Esophagus squamous epithelium (tissue), 5 donors: ENCODE data around the gene SNPH. TPM values are rescaled to one million over a fixed set of nuclear protein-coding genes. Genes with fewer than 3 reads are reported as not detected.

ENCODE experiments used
- DNase-seq: peaks from one replicate; lab custom pipeline; 2025; lab: John Stamatoyannopoulos, UW
- H3K27ac ChIP-seq, 4 donors: fragments of 200-600 bp; sonication (generic); one replicate each; pipeline ENCODE4 v1.5.1; 2016 to 2019; ENCODE audit warnings: mild to moderate bottlenecking in 1 of 4
- H3K27me3 ChIP-seq, 4 donors: fragments of 200-600 bp; sonication (generic); 1 replicate in 3 of 4; 2 replicates in 1 of 4; pipeline versions ENCODE4 v1.5.1 to v1.6.0; 2017 to 2021; ENCODE audit warnings: antibody characterized with exemption in 1 of 4
- H3K36me3 ChIP-seq, 3 donors: fragments of 200-600 bp; sonication (generic); one replicate each; pipeline ENCODE4 v1.5.1; 2016 to 2019
- H3K4me1 ChIP-seq, 3 donors: fragments of 200-600 bp; sonication (generic); one replicate each; pipeline ENCODE4 v1.5.1; 2017 to 2019
- H3K4me3 ChIP-seq, 4 donors: fragments of 200-600 bp; sonication (generic); 1 replicate in 3 of 4; 2 replicates in 1 of 4; pipeline ENCODE4 v1.5.1; 2016 to 2019; ENCODE audit warnings: mild to moderate bottlenecking in 2 of 4, moderate library complexity in 1 of 4
- H3K9me3 ChIP-seq, 3 donors: fragments of 200-600 bp; sonication (generic); one replicate each; pipeline ENCODE4 v1.5.1; 2016 to 2019
- POLR2A ChIP-seq, 4 donors: fragments of 450-650 bp; IDR thresholded peaks; one replicate each; pipeline ENCODE4 v1.6.1; 2017; ENCODE audit warnings: antibody characterized with exemption in 4 of 4, mild to moderate bottlenecking in 4 of 4, moderate library complexity in 3 of 4
- WGBS, 2 donors: methylation state at CpG; one replicate each; pipeline ENCODE4 v1.1.5; 2018; 5-methylcytosine and 5-hydroxymethylcytosine counted together
- intact Hi-C: fragments of 100-400 bp; cut with DNase I; formaldehyde crosslinking; loops from one replicate; pipeline ENCODE4 v1.15.0; 2022
- total RNA-seq, 4 donors: library from RNA; depleted of rRNA; stranded (reverse); fragments of >200 nt; gene quantifications; one replicate each; pipeline ENCODE4 v1.1.0, GENCODE V29; 2016
- TF ChIP-seq, protein P1 (sequence below), 6 experiments: fragments of 450-650 bp in 4 of 6; fragments of 200-600 bp in 2 of 6; sonication (generic) in 2 of 6; IDR thresholded peaks; one replicate each; pipeline ENCODE4 v1.5.1; 2016 to 2019; ENCODE audit warnings: antibody characterized with exemption in 6 of 6, mild to moderate bottlenecking in 4 of 6, moderate library complexity in 4 of 6
- donor health status: DM: yes; HTN: yes; CAD: no.

SNPH gene
- total RNA-seq, 4 donors from 2014 or later: 0.83 to 2.5 (median 1.5) TPM

DNA sequence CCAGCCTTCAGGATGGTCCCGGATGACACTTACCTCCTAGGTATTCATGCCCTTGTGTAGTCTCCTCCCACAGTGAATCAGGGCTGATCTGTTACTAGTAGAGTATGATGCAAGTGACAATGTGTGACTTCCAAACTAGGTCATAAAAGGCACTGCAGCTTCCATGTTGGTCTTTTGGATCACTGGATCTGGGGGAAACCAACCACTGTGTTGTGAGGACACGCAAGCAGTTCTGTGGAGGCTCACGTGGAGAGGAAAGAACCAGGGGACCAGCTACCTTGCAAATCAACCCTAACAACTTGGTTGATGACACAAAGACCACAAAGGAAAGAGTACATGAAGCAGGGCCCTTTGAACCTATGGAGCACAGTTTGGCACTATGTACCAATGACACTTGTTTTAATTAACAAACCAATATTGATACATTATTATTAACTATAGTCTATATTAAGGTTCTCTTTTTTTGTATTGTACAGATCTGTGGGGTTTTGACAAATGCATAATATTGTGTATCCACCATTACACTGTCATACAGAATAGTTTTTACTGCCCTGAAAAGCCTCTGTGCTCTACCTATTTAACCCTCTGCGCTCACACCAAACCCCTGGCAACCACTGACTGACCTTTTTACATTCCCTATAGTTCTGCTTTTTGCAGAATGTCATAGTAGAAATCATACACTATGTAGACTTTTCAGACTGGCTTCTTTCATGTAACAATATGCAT, 79.1 kb downstream of the SNPH start:
- Histone ChIP-seq H3K9me3 (peaks cover 0 to 6% (median 0%) of the 10 kb centered on the region in 3 donors), H3K27ac (no peak overlapping the region), H3K27me3 (no peaks in the 10 kb centered on the region), H3K4me1 (no peaks in the 10 kb centered on the region), H3K36me3 (peaks cover 0 to 2% (median 0%) of the 10 kb centered on the region in 3 donors), H3K4me3 (no peak overlapping the region)
- intact Hi-C loops: no loop called here
- WGBS, 2 donors: 86 to 94% methylated on average over 4 of the region's 4 CpGs
- no peak for TF ChIP-seq POLR2A (IDR thresholded peaks at IDR 0.05)
- TF ChIP-seq, protein P1, sequence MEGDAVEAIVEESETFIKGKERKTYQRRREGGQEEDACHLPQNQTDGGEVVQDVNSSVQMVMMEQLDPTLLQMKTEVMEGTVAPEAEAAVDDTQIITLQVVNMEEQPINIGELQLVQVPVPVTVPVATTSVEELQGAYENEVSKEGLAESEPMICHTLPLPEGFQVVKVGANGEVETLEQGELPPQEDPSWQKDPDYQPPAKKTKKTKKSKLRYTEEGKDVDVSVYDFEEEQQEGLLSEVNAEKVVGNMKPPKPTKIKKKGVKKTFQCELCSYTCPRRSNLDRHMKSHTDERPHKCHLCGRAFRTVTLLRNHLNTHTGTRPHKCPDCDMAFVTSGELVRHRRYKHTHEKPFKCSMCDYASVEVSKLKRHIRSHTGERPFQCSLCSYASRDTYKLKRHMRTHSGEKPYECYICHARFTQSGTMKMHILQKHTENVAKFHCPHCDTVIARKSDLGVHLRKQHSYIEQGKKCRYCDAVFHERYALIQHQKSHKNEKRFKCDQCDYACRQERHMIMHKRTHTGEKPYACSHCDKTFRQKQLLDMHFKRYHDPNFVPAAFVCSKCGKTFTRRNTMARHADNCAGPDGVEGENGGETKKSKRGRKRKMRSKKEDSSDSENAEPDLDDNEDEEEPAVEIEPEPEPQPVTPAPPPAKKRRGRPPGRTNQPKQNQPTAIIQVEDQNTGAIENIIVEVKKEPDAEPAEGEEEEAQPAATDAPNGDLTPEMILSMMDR (IDR thresholded peaks at IDR 0.05): no peak
- DNase-seq: no peak

DNA sequence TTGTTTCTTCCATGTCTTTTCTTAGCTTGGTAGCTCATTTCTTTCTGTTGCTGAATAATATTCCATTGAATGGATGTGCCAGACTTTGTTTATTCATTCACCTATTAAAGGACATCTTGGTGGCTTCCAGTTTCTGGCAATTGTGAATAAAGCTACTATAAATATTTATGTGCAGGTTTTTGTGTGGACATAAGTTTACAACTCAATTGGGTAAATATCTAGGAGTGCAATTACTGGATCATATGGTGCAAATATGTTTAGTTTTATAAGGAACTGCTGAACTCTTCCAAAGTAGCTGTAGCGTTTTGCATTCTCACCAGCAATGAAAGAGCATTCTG, 79.6 kb downstream of the SNPH start:
- no peak overlapping the region for H3K4me3 ChIP-seq
- H3K27ac ChIP-seq: no peak overlapping the region
- no peak for DNase-seq
- intact Hi-C loops: no loop called here
- TF ChIP-seq, protein P1 (IDR thresholded peaks at IDR 0.05): no peak
- no peak for TF ChIP-seq POLR2A (IDR thresholded peaks at IDR 0.05)
- 80 to 89% methylated on average over 1 of the region's 1 CpG for WGBS, 2 donors
- no peaks in the 10 kb centered on the region for H3K27me3 ChIP-seq
- H3K36me3 ChIP-seq: peaks cover 0 to 7% (median 0%) of the 10 kb centered on the region in 3 donors
- peaks cover 0 to 6% (median 0%) of the 10 kb centered on the region in 3 donors for H3K9me3 ChIP-seq
- H3K4me1 ChIP-seq: no peaks in the 10 kb centered on the region

DNA sequence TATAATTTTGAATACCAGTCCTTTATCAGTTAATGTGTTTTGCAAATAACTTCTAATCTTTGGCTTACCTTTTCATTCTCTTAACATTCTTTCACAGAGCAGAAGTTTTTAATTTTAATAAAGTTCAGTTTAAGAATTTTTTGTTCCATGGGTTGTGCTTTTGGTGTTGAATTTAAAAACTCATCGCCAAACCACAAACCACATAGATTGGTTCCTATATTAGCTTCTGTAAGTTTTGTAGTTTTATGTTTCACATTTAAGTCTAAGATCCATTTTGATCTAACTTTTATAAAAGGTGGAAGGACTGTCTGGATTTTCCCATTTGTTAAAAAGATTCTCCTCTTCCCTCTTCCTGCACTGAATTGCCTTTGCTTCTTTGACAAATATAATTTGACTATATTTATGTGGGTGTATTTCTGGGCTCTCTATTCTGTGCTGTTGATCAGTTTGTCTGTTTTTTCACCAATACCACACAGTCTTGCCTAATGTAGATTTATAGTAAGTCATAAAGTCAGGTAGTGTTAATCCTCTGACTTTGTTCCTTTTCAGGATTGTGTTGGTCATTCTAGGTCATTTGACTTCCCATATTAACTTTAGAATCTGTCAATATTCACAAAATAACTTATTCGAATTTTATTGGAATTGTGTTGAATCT, 80.3 kb downstream of the SNPH start:
- TF ChIP-seq POLR2A (IDR thresholded peaks at IDR 0.05): no peak
- TF ChIP-seq, protein P1 (IDR thresholded peaks at IDR 0.05): no peak
- Histone ChIP-seq H3K9me3 (peaks cover 0 to 6% (median 0%) of the 10 kb centered on the region in 3 donors), H3K36me3 (peaks cover 0 to 12% (median 0%) of the 10 kb centered on the region in 3 donors), H3K27me3 (no peaks in the 10 kb centered on the region), H3K4me3 (no peak overlapping the region), H3K4me1 (no peaks in the 10 kb centered on the region), H3K27ac (no peak overlapping the region)
- DNase-seq: no peak
- intact Hi-C loops: no loop called here
- WGBS, 2 donors: 69 to 78% methylated on average over 2 of the region's 2 CpGs

DNA sequence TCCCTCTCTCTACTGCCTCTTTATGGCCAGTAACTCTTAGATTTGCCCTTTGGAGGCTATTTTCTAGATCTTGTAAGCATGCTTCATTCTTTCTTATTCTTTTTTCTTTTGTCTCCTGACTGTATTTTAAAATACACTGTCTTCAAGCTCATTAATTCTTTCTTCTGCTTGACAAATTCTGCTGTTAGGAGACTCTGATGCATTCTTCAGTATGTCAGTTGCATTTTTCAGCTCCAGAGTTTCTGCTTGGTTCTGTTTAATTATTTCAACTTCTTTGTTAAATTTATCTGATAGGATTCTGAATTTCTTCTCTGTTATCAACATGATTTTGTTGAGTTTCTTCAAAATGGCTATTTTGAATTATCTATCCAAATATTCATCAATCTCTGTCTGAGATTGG, 87.9 kb downstream of the SNPH start:
- intact Hi-C loops: no loop called here
- Histone ChIP-seq H3K9me3 (peaks cover 0 to 5% (median 0%) of the 10 kb centered on the region in 3 donors), H3K4me1 (no peaks in the 10 kb centered on the region), H3K27ac (no peak overlapping the region), H3K4me3 (no peak overlapping the region), H3K27me3 (no peaks in the 10 kb centered on the region), H3K36me3 (peaks cover 0 to 67% (median 0%) of the 10 kb centered on the region in 3 donors)
- no peak for DNase-seq
- no peak for TF ChIP-seq POLR2A (IDR thresholded peaks at IDR 0.05)
- TF ChIP-seq, protein P1 (IDR thresholded peaks at IDR 0.05): no peak
